Stimulated activated CD4-positive, alpha-beta T cell treated with anti-CD3 and anti-CD28 coated beads, Interleukin-4, amount 100 ng/mL, for 24 hours (primary cell): ENCODE results near the gene PBX1.

ENCODE experiments used
- DNase-seq: peaks from one replicate; pipeline ENCODE4 v3.0.0-alpha.2; 2020

PBX1 gene

DNA sequence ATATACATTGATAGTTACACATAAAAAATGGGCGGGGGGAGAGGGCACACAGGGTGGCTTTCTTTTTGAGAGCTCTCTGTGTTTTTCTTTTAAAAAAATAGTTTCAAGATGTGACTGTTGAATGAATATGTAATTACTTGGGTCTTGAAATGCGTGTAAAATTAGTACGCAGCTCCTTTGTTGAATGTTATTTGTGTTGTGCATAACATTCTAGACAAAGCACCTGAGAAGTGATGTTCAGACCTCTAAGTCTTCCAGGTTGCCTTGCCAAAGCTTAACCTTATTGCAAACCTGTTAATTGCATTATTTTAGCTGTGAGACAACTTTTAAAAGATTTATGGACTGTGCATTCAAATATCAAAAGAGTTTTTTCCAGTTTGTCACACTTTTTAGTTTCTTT is 5.4 kb downstream of the PBX1 start:
- DNase-seq: no peak

DNA sequence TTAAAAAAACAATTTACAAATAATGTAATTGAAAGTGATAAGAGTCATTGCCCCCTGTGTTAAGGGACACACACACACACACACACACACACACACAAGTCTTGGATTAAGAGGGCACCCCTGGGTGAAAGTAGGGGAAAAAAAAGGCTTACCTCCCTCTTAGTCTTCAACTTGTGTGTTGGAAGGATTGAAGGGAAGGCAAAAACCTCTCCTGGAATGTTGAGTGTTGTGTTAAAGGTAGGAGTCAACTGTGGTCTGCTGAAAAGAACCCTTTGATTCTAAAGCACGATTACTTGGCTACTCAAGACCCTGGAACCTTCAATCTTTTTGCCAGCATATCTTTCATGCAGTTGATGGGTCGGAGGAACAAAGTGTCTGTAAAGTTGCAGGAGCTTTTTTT is 6.4 kb downstream of the PBX1 start:
- DNase-seq: no peak

DNA sequence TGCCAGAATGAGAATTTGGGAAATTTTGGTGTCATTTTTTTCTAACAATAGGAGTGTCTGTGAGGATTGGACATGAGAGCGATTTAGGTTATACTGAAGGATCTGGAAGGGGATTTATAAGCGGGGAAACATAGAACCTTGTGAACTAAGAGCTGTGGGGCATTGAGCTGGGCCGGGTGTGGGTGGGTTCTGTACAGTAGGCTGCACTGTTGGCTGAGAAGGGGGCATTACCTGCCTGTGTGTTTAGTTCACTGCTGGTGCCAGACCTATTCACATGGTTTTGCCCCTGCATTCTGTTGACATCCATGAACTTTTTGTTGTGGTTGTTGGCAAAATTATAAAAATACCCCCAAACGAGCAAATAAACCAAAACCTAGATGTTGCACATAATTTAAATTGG is 8.8 kb downstream of the PBX1 start:
- DNase-seq: no peak

DNA sequence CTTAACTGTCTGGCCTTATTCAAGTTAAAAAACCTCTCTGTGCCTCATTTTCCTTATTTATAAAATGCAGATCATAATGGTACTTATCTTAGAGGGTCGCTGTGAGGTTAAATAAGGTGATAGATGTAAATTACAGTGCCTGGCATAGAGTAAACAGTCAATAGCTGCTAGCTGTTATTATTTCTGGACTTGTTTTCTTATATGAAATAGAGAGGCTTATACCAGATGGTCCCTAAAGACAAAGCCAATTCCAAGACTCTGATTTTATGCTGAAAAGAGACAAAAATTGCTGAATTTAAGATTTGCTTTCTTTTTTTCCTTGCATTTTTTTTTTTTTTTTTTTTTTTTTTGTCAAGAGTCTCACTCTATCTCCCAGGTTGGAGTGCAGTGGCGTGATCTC is 10.3 kb downstream of the PBX1 start:
- no peak for DNase-seq

DNA sequence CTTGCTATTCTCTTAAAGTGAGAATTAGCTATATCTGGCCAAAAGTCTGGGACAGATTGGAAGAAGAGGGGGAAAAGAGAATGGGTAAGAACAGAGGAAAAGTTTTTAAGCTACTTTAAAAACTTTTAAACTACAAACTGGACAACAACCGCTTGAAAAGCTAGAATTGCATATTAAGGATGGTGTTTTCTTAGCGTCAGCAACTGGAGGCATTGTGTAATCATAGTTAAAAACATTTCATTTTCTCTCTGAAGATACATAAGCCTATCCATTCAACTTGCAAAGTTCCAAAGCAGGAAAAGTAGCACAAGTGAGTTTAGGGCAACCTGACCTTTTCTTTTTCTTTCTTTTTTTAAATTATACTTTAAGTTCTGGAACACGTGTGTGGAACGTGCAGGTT is 10.9 kb downstream of the PBX1 start:
- no peak for DNase-seq

DNA sequence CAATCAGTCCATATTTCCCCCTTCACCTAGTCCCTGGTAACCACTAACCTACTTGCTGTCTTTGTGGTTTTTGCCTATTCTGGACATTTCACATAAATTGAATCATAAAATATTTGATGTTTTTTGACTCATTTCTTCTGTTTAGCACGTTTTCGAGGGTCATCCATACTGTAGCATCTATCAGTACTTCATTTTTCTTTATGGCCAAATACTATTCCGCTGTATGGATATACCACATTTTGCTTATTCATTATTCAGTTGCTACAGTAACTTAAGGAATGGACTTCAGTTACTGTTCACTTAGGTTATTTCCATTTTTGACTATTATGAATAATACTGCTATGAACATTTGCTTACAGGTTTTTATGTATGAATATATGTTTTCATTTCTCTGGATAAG is 12.3 kb downstream of the PBX1 start:
- no peak for DNase-seq

DNA sequence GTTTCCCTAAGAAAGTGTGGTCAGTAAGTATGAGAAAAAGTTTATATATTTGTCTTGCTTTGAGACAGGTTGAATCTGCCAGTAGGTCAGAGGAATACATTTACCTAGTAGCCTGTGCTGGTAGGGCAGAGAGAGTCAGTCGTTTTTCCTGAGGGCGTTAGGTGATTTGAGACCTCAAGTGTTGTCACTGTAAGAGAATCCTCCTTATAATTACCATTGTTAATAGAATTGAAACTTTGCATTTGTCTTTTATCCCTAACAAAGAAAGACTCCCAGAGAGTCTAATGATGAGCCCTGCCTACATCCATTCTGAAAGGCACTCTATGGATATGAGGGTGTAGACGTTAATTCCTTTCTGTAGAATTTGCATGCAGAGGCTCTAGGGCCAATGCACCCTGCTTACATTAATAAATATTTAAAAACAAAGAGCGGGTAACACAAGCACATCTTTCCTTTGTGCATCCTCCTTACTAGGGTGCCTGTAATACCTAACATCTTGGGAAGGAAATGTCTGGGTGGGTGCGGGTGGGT is 16.4 kb downstream of the PBX1 start:
- no peak for DNase-seq

DNA sequence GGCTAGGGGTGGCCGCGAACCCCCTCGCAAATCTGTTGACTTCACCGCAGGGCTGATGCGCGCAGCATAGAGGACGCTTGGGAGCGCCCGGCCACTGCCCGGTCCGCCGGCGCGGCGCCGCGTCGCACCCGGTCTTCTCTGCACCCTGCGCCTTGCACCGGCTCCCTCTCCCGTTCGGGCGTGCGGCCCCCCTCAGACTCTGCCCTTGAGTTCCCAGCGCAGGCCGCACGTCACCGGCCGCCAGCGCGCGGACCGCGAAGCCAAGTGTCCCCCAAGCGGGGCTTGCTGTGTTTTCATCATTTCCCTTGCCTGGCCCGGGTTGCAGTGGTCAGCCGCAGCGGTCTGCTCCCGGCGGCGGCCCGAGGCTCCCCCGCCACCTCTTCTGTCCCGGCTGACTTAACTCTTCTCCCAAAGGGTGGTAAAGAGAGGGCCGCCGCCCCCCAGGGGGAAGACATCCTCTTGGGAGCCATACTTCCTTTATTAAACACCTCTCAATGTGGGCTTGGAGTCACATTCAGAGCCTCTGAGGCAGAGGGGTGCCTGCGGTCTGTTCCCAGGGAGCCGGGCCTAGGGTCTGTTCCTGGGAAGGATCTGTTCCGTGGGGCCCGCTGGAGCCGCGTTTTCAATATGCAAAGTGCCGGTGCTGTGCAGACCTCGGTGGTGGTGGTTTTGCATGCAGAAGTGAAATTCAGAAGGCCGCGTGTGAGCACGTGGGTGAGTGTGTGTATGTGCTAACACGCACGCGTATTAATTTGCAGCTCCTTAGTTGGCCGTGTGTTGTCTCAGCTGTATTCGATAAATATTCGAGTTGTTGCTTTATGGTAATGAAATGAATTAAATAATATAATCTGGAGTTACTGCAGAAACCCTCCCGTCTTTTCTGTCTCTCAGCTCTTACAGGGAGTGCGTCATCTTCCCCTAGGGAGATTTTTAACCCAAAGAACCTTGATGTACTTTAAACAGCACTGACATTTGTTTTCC is 17.6 kb downstream of the PBX1 start:
- DNase-seq: no peak

DNA sequence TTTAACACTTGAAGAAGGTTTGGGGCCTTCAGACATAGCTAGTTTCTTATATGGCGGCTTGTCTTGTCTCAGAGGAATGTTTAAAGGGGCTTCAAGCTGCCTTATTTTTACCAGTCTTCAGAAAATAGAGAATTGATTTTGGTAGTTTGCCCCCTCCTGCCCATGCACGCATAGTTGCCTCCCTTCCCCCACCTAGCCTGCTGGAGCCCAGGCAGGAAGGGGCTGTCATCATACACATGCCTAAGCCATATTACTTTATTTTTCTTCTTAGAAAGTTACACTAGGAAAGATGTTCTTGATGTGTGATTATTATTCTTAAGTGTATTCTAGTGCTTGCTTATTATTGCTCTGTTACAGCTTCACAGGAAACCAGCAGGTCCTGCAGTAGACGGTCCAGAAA is 18.3 kb downstream of the PBX1 start:
- DNase-seq: no peak

DNA sequence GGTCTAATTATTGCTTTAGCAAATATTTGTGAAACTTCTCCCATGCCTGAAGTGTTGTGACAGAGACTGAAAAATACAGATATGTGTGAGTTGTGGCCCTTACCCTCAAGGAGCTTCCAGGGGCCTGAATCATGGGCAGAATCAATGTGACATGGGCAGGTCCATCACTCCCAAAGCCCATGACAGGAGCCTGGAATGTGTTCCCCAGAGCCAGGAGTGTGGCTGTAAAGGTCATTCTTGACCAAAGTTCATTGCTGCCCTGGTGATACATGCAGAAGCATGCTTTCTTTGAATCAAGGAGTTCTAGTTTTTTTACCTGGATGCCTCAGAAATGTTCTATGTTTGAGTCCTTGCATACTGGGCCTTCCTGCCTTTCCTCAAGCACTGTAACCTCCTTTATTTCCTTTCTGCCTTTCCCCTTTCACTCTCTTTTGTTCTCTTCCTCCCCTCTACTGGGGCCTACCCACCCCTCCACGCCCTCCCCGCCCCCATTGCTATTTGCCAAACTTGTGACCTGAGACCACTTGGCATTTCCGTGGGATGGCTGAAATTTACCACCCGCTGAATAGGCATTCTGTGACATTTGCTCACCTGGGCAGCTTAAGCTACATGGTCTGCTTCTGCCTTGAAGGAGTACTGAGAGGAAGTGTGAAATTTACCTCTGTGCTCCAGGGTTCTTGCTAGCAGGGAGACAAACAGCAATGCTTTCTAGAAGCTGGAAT is 19.7 kb downstream of the PBX1 start:
- no peak for DNase-seq

DNA sequence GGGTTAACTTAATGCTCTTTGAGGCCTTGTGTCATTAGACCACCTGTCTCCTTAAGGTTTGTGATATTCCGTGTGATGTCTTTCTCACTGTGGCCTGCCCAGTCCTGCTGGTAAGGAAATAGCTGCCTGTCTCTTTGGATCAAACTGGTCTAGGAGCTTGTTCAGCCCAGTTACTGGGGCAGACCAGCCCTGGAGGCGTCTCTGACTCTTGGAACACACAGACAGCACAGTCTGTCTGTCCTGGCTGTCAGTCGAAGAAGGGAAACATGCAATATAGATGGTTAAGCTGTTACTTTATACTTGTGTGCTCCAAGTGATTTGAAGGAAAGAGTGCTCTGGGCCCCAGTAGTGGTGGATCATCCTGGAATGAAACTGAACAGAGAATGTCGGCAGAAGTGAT is 20.4 kb downstream of the PBX1 start:
- no peak for DNase-seq

DNA sequence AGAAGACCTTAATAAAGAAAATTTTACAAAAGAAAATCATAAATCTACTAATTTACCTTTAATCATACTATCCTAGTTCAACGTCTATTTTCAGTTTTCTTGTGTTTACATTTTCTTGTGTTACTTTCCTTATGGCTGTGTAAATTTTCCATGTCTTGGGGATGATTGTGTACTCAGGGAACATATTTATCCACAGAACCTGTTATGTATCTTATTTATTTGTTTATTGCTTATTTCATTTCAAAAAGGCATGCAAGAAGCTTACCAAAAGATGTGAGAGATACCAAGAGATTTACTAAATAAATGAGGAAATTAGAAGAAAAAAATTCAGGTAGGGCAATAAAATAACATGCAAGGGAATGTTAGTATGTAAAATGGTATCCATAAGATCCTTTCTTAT is 22.8 kb downstream of the PBX1 start:
- no peak for DNase-seq

DNA sequence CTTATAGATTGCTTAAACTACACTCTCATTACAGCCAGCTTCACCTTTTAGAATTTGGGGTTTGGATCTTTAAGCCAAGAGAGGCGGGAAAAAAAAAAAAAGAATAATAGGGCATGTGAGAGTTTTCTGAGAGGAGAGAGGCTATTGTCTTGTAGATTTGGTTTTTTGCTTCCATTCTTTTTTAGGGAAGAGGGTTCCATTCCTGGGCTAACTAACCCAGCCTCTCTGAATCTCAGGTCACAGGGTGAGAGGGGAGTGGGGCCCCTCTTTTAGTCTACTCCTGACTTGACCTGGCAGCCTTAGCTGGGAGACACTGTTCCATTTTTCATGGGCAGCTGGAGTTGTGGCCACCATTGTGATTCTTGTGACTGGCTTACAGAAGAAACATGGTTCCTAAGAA is 24.2 kb downstream of the PBX1 start:
- no peak for DNase-seq

DNA sequence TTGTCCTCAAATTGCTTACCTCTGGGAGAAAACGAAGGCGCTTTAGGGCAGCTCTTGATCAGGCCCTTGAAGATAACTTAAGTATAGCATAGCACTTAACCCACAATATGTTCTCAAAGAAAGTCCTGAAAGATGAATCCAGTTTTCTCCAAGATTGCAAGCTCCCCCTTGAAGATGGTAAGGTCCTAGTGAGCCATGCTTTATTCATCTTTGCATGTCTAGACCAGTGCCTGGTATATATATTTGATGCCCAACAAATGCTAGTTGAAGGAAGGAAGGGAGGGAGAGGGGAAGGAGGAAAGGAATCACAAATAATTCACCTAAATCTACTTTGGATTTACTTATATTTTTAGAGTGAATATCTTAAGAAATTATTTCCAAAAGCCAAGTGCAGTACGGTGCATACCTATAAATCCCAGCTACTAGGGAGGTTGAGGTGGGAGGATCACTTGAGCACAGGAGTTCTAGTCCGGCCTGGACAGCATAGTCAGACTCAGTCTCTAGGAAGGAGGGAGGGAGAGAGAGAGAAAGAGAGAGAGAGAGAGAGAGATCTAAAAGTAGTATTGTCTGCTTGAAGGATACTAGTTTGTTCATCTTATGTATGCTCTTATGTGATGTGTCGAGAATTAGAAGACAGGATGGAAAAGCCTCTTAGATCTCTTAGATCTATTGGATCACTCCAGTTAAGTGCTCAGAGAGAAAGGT is 25.0 kb downstream of the PBX1 start:
- no peak for DNase-seq

DNA sequence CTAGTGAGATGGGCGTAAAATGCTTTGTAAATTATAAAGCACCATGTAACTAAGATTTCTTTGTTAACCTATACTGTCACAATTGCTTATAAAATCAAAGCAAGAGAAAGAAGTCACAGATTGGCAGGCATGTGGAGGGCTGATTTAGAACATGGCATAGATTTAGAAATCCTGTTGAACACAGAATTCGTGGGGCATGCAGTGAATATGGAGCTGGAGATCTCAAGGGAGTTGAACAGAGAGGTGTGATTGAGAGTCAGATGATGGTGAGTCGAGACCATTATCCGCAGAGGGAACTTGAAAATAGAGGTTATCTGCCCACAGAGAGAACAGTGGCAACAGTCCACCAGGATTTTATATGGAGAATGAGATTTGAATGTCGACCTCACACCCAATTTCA is 27.6 kb downstream of the PBX1 start:
- no peak for DNase-seq

DNA sequence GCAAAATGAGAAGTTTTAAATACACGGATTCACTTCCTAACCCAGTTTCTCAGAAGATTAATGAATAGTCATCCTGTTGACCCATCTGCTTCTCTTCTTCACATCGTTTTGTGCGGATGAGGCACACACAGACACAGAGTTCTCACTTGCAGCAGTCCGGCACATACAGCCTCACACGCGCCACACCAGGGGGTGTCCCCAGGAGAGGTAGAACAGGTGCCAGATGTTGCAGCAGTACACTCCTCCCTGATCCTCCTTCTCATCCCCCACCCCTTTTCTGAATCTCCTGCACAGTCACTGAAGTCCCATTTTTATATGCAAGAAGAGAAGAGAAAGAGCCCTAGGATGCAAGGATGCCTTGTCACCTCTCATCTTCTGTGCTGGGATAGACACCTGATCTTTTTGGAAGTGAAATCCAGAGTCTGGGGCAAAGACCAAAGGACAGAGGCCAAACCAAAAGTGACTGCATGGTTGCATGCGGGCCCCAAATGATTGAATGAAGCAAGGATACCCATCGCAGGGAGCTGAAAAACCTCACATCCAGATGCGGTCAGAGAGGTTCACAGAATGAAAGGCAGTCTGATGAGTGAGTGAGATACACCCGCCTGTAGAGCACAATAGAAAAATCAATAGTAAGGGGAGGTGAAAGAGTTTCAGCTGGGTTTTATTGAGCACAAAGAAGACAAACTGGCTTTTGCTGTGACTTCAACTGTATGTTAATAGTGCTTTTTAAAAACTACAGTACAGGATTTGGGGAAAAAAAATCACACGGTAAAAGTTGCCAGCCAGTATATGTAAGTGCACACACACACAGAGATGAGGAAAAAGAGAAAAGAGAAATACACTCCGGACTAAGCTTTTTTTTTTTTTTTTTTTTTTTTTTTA is 28.9 kb downstream of the PBX1 start:
- DNase-seq: no peak

DNA sequence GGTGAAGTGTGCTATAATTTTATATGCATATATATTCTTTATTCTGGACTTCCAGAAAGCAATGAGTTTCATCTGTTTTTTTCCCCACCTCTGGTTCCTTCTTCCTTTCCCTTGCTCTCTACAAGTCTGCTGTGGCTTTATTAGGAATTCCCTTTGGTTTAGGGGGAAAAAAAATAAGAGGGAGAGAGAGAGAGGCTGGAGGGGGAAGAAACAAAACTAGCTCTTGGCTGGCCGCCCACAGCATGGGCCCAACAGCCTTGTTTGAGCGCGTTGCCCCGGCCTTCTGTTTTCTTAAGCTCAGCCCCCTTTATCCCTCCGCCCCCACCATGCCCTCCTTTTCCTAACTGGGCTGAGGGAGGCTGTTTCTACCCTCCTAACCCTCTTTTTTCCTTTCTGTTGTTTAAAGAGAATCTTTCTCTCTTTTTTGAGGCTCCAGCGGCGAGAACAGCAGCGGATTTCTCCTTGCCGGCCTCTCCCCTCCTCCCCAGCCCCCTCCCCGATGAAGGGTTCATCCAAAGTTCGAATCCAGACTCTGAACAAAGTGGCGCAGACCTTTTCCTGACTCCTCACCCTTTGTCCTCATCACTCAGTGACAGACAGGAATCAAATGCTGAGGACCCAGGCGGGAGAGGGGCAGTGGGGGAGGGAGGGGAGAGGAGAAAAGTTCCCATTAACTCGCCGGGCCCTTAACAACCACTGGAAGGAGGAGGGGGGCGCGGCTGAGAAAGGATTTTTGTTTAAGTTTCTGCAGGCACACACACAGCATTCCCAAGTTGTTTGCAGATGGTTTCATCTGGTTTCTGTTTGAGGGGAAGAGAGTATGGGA is 29.7 kb downstream of the PBX1 start:
- no peak for DNase-seq

DNA sequence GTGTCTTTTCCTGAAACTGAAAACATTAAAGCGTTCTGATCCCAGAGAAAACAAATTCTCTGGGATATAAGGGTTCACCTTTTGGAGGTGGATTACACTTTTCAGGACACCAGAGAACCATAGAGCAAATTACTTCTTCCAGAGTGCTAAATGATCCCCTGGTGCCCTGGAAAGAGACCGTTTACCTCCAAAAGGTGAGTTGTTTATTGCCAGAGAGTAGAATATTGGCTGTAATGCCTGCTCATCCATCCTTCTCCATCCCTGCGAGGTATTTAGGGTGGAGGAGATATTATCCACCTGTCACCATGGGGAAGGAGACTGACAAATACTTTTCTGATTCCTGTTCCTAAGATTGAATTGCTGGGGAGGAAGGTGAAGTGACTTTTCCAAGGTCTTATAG is 30.4 kb downstream of the PBX1 start:
- no peak for DNase-seq

DNA sequence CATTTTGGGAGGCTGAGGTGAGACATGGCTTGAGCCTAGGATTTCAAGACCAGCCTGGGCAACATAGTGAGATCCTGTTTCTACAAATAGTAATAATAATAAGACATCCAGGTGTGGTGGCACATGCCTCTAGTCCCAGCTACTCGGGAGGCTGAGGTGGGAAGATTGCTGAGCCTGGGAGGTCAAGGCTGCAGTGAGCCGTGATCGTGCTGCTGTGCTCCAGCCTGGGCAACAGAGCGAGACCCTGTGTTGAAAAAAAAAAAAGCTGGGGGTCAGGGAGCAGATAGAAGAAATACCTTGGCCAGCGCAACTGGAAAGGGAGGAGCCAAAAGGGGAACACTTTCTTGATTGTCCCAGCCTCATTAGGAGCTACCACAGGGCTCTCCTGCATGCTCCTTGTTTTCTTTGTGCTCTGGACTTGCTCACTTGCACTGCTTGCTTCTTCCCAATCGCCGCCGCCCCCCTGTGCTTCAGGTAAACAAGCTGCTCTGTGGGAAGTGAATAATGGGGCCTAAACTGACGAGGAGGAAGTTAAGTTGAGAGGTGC is 31.1 kb downstream of the PBX1 start:
- no peak for DNase-seq

DNA sequence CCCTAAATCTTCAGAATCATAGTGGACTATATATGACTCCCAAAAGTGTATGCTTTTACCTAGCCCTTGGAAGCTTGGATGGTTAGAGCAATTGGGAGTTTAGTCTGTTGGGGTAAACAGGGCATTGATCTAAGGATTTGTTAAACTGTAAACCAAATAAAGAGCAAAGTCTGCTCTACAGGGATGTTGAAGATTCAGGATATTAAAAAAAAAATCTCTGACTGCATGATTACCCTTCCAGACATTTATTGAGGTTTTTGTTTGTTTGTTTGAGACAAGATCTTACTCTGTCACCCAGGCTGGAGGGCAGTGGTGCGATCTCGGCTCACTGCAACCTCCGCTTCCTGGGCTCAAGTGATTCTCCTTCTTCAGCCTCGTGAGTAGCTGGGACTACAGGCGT is 31.6 kb downstream of the PBX1 start:
- DNase-seq: no peak

DNA sequence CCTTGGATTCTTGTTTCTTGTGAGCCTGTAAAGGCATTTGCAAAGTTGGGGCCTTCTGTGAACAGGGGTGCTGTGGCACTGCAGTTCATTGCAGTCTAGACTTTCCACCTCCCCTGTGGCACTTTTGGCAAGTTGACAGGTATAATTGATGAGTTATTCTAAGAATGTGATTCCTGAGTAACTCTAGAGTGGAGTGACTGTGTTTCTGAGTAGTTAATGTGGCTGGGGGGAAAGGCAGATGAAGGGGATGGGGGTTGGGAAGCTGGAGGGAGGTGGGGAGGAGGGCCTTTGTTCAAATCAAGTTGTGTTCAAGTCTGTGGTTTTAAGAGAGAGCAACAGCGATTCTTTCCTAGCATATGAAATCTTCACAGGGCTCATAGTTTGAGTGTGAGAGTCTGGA is 32.9 kb downstream of the PBX1 start:
- no peak for DNase-seq
